BE2C (cell line): Measurements from ENCODE around the gene BTBD8.
"Not testable (repeated sequence)": the region's sequence is repeated elsewhere in the genome, so short reads cannot be mapped to it uniquely, and the experiment has no call there.

Experiments
- DNase-seq: peaks from one replicate; pipeline ENCODE4 v3.0.0-alpha.2; 2020
- H3K27me3 ChIP-seq: fragments of 250-450 bp; sonication (Bioruptor Pico); 2 replicates; pipeline ENCODE4 v1.5.1; 2020; ENCODE audit warnings: mild to moderate bottlenecking
- H3K36me3 ChIP-seq: fragments of 250-450 bp; sonication (Bioruptor Pico); 2 replicates; pipeline ENCODE4 v1.5.1; 2020; ENCODE audit warnings: mild to moderate bottlenecking
- H3K4me1 ChIP-seq: fragments of 250-450 bp; sonication (Bioruptor Pico); 2 replicates; pipeline ENCODE4 v1.5.1; 2020
- H3K4me3 ChIP-seq: 2 replicates; pipeline ENCODE4 v1.5.1; 2011; ENCODE audit warnings: low read depth, low read length
- H3K9me3 ChIP-seq: fragments of 250-450 bp; sonication (Bioruptor Pico); 2 replicates; pipeline ENCODE4 v1.5.1; 2020
- CTCF ChIP-seq: IDR thresholded peaks from 2 replicates; pipeline ENCODE4 v1.5.1; 2012; ENCODE audit warnings: mild to moderate bottlenecking, low read depth, low read length

Gene BTBD8

GRCh38 chr1:92070892-92071291, 9.3 kb upstream of the BTBD8 start:
- no peak for DNase-seq
- H3K4me3 ChIP-seq = no peak overlapping the region
- H3K4me1 ChIP-seq = no peaks in the 10 kb centered on the region
- no peak for TF ChIP-seq CTCF
- H3K27me3 ChIP-seq = no peaks in the 10 kb centered on the region
- no peaks in the 10 kb centered on the region for H3K9me3 ChIP-seq
- H3K36me3 ChIP-seq = no peaks in the 10 kb centered on the region

DNA sequence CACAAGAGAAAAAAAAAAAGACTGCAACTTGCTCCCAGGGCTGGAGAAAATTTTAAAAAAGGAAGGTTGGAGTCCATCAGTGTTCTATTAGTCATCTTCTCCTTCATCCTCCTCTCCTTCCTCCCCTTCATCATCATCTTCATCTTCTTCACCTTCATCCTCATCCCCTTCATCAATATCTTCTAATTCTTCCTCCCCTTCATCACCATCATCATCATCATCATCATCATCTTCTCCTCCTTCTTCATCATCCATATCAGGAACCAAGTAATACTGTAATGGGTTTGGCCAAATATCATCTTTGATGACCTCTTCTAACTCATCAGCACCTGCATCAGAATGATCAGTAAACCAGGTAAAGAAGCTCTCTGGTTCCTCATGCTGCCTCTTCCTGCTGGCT, 5.7 kb upstream of the BTBD8 start:
- H3K4me1 ChIP-seq, H3K9me3 ChIP-seq, H3K27me3 ChIP-seq, H3K36me3 ChIP-seq, H3K4me3 ChIP-seq, DNase-seq: not testable (repeated sequence)

DNA sequence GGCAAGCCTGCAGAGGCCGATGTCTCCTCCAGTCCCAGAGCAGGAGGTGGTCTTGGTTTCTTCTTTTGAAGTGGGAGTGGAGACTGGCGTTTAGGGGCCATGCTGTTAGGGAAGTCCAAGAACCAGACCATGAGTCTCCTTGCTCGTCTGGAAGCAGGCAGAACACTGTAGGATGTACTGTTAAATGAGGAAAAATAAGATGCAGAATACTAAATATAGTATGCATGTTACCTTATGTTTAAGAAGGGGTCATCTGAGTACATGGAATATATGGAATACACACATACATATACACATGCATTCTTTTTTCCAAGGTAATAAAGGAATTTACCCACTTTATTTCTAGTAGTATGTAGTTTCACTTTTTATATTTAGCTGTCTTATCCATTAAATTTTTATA, 4.8 kb upstream of the BTBD8 start, which contains the start of gene SETSIP:
Gene SETSIP, minus strand, starts transcription at position 101 of the 400 bp plus-strand sequence. Its CDS starts 0 bp downstream, at position 101.
- Histone ChIP-seq H3K27me3 (no peaks in the 10 kb centered on the region), H3K9me3 (no peaks in the 10 kb centered on the region), H3K4me1 (no peaks in the 10 kb centered on the region), H3K4me3 (no peak within 1 kb of the TSS), H3K36me3 (no peaks in the 10 kb centered on the region)
- no peak for DNase-seq
- no peak for TF ChIP-seq CTCF

- no peaks in the 10 kb centered on the region for H3K27me3 ChIP-seq
- no peak for TF ChIP-seq CTCF
- H3K36me3 ChIP-seq = no peaks in the 10 kb centered on the region
- H3K9me3 ChIP-seq = no peaks in the 10 kb centered on the region
- H3K4me1 ChIP-seq = no peaks in the 10 kb centered on the region
- DNase-seq = no peak
- no peak overlapping the region for H3K4me3 ChIP-seq
These were observed 3.8 kb upstream of the BTBD8 start for GRCh38 chr1:92076363-92076762.

- not testable (repeated sequence) for H3K4me3 ChIP-seq, H3K27me3 ChIP-seq, H3K36me3 ChIP-seq, DNase-seq, H3K4me1 ChIP-seq, H3K9me3 ChIP-seq
These were observed 2.1 kb upstream of the BTBD8 start for GRCh38 chr1:92078077-92078476.

DNA sequence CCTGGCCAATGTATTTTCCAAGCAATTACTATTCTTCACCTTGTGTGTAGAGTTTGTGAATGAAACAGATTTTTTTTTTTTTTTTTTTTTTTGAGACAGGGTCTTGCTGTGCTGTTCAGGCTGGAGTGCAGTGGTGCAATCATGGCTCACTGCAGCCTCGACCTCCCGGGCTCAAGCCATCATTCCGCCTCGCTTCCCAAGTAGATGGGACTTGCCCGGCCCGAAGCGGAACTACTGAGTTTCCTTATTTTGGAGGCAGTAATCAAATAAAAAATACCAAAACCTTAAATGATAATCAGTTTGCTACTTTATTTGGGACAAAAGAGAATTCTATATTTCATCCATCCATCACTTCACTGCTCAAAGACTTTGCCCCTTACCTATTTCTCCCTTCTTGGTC, 704 bp upstream of the BTBD8 start:
- no peak overlapping the region for H3K4me3 ChIP-seq
- no peak for TF ChIP-seq CTCF
- no peaks in the 10 kb centered on the region for H3K9me3 ChIP-seq
- H3K36me3 ChIP-seq = no peaks in the 10 kb centered on the region
- no peaks in the 10 kb centered on the region for H3K4me1 ChIP-seq
- DNase-seq = no peak
- H3K27me3 ChIP-seq = no peaks in the 10 kb centered on the region

DNA sequence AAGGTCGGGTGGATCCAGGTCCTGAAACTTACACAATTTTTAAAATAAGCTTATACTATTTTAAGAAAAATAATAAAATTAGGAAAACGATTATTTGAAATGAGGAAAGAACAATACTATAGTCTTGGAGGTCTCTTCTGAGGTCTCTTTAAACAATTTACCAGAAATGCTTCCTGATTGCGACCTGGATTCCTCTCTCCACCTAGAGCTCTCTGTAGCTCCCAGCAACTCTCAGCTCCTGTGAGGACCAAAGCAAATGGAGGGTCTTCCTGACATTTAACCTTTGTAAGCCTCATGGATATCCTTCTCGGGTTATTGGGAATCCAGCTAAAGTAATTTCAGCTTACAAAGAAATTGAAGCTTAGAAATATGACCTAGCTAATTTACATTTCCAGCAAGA, 886 bp downstream of the BTBD8 start:
- no peak for DNase-seq
- Histone ChIP-seq H3K4me1 (no peaks in the 10 kb centered on the region), H3K9me3 (no peaks in the 10 kb centered on the region), H3K4me3 (no peak overlapping the region; the same call in 1 of the 2 replicates), H3K27me3 (no peaks in the 10 kb centered on the region), H3K36me3 (no peaks in the 10 kb centered on the region)
- no peak for TF ChIP-seq CTCF
